Islet of Langerhans (tissue), 1 donor: ENCODE results near the gene RHOBTB3.
"Not testable (repeated sequence)": the region's sequence is repeated elsewhere in the genome, so short reads cannot be mapped to it uniquely, and the experiment has no call there.

Experiments
- FAIRE-seq: peaks from one replicate; lab custom pipeline; 2011; peaks lifted over from hg19 to GRCh38; lab: Jason Lieb, UNC

Gene RHOBTB3

GRCh38 chr5:95821110-95822021 is 90.2 kb downstream of the RHOBTB3 start:
- no peak for FAIRE-seq

DNA sequence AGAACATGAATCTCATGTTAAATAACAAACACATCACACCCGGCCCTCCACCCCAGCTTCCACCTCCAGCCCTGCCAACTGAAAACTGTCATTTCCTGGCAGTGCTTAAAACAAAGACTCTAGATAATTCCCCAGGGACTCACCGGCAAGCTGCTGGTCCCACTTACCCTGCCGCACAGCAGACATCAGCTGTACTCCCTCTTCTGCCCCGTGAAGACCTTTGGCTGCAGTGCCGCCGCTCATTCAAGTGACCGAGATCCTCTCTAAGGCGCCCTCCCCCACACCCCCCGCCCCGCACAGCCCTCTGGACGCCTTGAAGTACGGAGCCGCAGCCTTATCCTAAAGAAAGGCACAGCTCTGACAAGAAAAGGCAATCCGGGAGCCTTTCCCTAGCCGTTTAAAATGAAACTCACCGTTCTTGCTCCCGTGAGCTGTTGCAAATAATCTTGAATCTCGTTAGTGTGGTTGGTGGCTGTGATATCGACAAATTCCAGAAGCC is 91.0 kb downstream of the RHOBTB3 start:
- FAIRE-seq = no peak

DNA sequence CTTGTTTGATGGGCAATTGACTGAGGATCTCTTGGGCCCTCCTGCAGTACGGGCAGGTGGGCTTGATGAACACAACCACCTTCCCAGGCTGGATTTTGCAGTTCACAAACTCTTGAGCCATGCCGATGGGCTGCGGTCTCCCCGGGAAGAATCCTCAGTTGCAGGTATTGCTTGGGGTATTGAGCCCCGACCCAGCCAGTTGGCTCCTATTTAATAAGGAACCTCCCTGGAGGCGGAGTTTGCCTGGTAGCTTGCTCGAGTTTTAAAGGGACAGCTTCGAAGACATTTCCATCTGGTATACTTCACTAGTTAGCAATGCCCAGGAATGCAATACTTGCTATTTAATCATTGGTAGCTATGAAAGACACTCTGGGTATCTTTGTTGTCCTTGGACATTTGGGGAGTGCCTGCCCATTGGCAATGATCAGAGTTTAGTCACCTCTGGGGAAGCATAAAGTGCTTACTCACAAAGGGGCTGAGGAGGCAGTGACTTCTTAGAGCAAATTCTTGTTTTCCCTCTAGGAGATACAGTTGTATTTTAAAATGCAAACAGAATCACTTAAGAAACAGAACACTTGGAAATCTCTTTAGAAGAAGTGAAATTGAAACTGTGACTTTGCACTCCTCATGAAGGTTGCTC is 91.5 kb downstream of the RHOBTB3 start, which contains the start of gene GLRX:
TSS of gene GLRX (minus strand) at position 185 of the 640 bp plus-strand sequence. CDS start at position 121, 64 bp downstream.
- FAIRE-seq = no peak

DNA sequence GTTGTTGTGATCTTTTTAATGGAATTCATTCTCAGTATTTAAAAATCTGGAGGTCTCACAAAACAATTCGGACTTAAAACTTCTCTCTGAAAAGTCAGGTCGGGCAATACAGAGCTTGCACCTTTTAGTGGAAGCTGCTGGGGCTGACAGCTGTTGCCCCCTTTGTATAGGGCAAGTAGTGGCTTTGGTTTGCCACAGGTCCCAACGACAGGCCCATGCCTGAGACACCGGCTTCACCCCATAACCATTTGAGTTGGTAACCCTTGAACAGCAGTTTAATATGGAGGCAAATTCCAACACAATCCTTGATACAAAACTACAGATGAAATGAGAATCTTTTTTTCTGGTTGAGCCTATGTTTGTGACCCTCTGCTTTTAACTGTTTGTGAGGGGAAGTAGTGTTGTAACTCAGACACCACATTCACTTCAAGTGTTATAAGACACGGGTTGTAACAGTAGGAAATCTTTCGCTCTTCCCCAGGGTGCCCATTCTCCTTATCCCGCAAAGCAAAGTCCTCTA is 92.1 kb downstream of the RHOBTB3 start:
- FAIRE-seq = no peak

DNA sequence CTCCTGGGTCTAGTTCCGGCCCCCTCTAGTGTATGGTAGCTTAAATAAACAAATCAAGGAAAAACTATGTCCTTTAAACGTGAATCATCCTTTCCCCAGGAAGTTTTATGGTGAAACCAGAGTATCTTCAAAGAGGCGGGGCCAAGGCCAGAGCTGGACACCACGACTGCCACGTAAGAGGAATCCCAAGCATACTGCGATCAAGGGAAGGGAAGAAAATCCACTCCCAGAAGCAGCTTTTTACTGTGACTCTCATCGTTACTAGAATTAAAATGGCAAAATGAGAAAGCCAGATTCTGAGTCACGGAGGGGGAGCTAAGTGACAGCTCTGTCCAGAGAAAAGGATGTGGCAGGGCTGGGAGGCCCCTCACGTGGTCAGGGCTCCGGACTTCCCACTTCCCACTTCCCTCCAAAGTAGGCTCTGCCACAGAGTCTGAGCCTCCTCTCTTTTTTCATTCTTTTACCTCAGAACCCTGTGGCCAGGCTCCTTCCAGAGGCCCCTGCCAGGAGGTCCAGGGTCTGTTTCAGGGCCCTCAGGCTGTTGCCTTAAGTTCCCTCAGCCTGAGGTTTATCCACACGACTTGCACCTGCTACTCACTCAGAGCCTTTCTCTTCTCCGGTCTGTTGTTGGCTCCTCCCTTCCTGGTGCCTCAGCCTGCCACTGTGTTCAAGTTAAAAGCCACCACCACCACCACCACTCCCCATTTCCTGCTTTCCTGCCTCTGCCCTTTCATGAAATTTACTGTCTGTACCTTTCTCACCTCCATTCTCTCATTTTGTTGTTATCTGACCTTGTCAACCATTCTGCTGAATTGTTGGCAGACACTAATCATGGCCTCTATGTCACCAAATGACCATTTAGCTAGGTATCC is 92.8 kb downstream of the RHOBTB3 start:
- FAIRE-seq = no peak

GRCh38 chr5:95824747-95825146 is 93.6 kb downstream of the RHOBTB3 start:
- no peak for FAIRE-seq

DNA sequence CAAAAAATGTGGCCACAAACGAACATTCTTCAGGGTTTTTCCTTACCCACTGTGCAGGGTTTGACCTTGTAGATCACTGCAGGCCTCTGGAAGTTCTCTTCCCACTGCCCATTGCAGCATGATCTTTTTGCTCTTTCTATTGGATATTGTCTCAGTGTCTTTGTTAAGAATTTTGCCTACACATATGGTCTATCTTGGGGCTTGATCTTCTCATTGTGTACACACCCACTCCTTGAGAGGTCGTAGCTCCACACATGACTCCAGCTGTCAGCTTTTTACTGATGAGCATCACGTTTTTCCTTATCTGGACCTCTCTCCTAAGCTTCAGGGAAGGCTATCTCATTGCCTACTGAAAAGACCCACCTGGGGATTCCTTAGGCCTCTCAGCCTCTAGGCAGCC is 94.4 kb downstream of the RHOBTB3 start:
- FAIRE-seq = no peak

DNA sequence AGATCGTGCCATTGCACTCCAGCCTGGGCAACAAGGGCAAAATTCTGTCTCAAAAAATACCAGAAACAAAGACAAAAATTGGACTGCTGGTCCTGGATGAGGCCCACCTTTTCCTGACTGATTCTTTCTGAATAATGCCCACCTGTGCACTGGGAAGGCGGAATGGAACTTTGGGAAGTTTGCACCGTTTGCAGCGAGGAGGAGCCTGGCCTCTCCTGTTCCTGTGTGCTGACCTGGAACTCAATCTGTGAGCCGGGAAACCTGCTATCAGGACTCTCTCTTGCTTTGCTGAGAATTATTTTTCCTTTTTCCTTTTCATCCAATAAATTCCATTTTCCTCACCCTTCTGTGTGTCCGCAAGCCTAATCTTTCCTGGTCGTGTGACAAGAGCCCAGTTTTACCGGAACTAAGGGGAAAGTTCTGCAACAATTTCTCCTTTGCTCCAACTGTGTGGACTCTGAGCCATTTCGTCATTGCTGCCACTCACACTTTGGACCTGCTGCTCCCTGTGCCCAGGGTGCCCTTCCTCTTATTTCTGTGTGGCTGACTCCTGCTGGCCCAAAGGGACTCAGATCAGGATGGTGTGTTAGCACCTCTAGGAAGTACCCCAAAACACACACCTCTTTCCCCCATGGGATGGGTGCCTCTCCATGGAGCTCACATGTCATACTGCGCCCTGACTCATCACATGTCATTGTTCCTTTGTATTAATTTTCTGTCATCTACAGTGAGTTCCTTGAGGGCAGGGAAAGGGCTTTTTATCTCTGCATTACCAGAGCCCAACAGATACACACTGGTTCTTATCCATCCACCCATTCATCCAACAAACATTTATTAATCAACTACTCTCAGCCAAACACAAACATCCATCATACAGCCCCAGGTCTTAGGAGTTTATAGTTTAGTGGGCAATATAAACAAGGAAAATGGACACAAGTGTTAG is 96.1 kb downstream of the RHOBTB3 start:
- no peak for FAIRE-seq

DNA sequence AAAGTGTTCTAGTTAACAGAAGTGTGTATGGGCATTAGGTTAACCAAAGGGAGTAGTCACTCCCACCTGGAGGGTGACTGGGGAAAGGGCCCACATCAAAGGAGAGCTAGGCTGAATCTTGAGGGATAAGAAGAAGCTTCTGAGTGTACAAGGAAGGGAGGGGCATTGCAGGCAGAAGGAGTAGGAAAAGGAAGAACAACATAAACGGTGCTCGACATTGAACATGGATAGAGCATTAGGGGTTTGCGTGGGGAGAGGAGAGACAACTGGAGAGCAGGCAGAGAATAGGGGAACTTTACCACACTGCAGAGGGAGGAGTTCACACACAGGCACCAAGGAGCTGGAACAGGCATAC is 96.7 kb downstream of the RHOBTB3 start:
- FAIRE-seq = no peak

DNA sequence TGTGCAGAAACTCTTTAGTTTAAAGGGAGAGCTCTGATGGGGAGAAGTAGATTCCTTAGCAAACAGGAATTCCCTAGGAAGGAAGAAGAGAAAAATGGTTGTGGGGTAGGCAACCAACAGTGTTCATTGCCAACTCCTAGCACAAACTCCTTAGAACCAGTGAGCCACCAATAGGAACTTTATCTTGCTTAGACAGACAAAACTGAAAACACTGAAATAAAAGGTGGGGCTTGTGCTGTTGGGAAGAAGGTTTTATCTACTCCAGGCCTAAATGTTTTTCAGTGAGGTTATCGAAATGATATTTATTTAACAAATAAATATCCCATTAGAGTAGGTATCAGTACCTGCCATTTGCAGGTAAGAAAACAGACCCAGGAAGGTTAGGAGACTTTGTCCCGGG is 99.1 kb downstream of the RHOBTB3 start:
- no peak for FAIRE-seq

GRCh38 chr5:95832664-95833063 is 101.5 kb downstream of the RHOBTB3 start:
- no peak for FAIRE-seq

GRCh38 chr5:95835682-95836385 is 104.7 kb downstream of the RHOBTB3 start:
- no peak for FAIRE-seq

DNA sequence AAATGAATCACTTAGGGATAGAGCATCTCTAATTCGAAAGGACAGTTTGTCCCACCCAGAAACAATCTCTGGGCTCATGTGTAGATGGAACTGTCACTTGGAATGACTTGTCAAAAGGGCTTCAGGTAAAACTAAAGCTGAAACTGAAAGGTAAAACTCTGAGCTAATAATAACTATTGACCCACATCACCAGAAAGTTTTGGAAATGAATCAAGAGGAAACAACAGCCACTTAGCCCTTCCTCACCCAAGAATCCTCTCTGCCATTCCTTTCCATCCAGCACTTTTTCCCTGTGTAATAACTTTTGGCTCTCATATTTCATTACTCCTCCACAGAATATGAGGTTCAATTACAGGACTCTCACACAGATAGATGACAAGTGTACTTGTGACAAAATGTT is 105.4 kb downstream of the RHOBTB3 start:
- no peak for FAIRE-seq

DNA sequence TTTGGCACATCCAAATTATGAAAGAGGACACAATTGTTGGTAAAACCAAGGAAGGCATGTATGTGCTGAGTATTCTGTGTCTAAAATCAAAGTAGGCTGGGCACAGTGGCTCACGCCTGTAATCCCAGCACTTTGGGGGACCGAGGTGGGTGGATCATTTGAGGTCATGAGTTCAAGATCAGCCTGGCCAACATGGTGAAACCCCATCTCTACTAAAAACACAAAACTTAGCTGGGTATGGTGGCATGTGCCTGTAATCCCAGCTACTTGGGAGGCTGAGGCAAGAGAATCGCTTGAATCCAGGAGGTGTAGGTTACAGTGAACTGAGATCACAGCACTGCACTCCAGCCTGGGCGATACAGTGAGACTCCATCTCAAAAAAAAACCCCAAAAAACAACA is 105.8 kb downstream of the RHOBTB3 start:
- FAIRE-seq = not testable (repeated sequence)

DNA sequence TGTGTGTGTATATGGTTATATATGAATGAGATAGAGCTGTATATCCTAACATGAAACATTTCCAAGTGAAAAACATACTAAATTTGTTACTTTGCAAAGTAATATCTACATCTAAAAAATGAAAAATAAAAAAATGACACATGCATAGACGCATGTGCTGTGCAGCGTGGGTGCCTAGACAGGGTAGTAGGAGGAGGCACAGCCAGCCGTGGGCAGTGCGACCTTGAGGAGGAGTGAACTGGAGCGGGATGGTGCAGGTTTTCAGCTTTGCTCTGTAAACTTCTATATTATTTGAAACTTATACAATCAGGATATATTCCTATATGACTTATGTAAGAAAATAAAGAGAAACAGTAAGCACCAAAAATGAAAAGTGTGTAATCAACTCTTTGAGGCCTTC is 106.4 kb downstream of the RHOBTB3 start:
- no peak for FAIRE-seq

DNA sequence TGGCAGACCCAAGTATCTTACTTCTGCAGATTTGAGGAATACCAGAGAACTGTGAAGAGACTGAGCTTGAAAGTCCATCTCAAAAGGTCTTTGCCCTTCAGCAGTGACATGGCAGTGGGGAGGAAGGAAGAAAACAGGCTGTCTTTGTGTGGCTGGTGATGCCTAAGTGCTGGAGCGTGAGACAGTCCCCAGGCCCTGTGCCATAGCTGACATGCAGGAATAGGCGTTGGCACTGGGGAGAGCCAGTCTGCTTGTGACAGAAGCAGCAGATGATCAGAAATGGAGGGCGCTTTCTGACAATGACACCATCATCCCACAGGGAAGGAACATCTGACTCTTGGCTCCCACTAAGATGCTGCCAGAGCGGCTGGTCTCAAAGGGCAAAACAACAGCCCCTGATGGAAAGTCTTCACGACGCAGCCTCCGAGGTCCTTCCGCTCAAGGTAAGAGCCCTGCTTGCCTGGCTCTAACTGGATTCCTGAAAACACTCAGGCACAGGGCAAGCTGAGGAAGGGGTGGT is 106.9 kb downstream of the RHOBTB3 start:
- FAIRE-seq = no peak

GRCh38 chr5:95838556-95838955 is 107.4 kb downstream of the RHOBTB3 start:
- FAIRE-seq = no peak

GRCh38 chr5:95839658-95840057 is 108.5 kb downstream of the RHOBTB3 start:
- FAIRE-seq = no peak

DNA sequence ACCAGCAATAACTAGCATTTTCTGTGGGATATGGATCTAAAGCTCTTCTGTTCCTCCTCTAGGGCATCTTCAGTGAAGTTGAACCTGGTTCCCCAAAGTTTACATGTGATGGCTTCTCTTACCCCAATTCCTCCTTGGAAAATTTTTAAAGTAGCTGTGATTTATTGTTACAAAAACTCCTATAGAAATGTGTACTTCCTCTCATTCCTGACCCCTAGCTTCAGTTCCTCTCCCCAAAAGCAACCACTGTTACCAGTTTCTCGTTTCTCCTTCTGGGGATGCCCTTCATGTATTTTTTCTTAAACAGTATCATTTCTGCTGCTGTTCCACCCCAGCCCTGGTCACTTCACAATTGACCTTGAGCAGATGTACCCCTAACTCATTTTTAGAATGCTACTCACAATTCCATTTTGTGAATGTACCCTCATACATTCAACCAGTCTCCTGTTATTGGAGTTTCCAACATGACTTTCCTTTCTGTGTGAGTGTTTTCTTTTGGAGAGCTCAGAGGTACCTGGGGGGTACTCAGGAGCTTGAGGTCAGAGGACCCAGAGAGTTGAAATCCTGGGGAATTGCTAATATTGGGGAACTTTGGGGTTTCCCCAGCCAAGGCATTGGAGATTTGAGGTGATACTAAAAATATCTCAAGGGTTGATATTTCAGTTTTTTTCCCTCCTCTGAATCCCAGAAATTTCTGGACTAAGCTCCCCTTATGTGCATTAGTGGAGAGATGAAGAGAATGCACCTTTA is 110.0 kb downstream of the RHOBTB3 start:
- no peak for FAIRE-seq
